Raji (cell line): ENCODE results near the gene ALOX5AP.

ENCODE experiments used
- POLR2A ChIP-seq: IDR thresholded peaks from 2 replicates; pipeline ENCODE4 v1.6.1; 2011; ENCODE audit warnings: low read depth, low read length, control low read depth; ENCODE audit not compliant: insufficient read depth

ALOX5AP gene

GRCh38 chr13:30762643-30763042 is 27.3 kb downstream of the ALOX5AP start:
- no peak for TF ChIP-seq POLR2A

GRCh38 chr13:30763786-30764413 is 28.6 kb downstream of the ALOX5AP start:
- no peak for TF ChIP-seq POLR2A

GRCh38 chr13:30766231-30766630 is 30.9 kb downstream of the ALOX5AP start:
- TF ChIP-seq POLR2A: no peak

- TF ChIP-seq POLR2A: no peak
Measured at GRCh38 chr13:30770929-30771328, 35.6 kb downstream of the ALOX5AP start.

- no peak for TF ChIP-seq POLR2A
Measured at GRCh38 chr13:30773561-30773960, 38.2 kb downstream of the ALOX5AP start.

GRCh38 chr13:30774214-30774730 is 38.9 kb downstream of the ALOX5AP start:
- TF ChIP-seq POLR2A: no peak

DNA sequence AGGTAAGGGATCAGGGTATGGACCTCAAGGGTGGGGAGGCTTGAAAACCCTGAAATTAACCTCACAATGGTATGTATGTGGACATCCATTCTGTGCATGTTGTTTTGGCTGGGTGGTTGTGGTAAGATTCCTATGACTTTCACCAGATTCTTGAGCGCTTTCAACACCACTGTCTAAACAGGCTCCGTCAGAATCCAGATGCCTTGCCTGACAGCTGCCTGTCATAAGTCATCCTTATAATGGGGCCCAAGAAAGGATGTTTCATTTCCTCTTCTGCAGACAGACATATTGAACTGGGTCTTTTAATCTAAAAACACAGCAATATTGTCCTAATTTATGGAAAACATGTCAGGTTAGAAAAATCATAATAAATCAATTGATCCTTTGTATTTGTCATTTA is 41.3 kb downstream of the ALOX5AP start:
- no peak for TF ChIP-seq POLR2A

GRCh38 chr13:30779016-30779415 is 43.7 kb downstream of the ALOX5AP start:
- TF ChIP-seq POLR2A: no peak

GRCh38 chr13:30779608-30780007 is 44.3 kb downstream of the ALOX5AP start:
- no peak for TF ChIP-seq POLR2A

GRCh38 chr13:30780338-30780981 is 45.1 kb downstream of the ALOX5AP start:
- no peak for TF ChIP-seq POLR2A

GRCh38 chr13:30785191-30785850 is 50.0 kb downstream of the ALOX5AP start:
- no peak for TF ChIP-seq POLR2A

DNA sequence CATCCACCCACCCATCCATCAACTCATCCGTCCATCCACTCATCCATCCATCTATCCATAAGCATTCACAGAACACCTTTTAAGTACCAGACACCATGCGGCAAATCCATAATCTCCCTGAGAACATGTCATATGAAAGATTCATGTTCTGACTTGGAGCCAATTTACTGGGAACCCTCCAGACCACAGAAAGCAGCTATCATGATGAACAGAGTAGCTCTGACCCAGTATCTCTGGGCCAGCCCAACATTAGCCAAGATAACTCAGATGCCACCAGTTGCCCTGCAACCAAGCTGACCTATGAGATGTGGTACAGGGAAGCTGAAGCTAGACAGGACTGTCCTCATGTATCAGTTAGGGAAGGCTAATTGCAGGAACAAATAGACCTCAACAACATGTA is 51.3 kb downstream of the ALOX5AP start:
- no peak for TF ChIP-seq POLR2A

DNA sequence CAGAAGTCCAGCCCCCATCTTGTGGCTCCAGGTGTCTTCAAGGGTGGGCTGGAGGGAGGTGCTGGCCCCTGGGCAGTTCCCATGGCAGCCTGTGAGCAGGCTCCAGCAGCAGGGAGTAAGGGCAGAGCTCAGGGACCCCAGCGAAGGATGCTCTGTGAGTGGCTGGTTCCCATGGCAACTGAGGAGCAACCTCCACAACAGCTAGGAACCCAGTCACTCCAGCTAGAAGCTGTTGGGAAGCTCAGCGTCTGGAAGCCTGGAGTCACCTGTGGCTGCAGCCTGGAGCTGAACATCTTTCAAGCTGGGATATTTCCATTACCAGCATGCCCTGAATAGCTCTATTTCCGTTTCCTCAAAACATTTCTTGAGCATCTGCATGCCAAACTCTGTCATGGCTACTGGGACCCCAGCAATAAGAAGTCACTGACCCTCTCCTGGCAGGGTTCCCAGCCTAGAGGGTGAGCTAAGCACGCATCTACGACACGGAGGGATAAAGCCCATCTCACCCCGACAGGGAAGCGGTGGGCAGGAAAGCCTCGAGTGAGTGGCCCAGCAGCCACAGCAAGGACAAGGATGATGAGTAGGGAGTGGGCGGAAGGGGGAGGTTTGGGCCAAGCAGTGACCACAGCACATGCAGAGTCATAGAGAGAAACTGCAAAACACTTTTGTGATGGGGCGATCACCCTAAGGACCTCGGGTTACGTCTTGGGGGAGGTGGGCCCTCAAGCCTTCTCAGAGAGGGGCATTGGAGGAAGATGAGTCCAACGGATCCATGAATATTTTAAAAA is 52.6 kb downstream of the ALOX5AP start:
- no peak for TF ChIP-seq POLR2A

DNA sequence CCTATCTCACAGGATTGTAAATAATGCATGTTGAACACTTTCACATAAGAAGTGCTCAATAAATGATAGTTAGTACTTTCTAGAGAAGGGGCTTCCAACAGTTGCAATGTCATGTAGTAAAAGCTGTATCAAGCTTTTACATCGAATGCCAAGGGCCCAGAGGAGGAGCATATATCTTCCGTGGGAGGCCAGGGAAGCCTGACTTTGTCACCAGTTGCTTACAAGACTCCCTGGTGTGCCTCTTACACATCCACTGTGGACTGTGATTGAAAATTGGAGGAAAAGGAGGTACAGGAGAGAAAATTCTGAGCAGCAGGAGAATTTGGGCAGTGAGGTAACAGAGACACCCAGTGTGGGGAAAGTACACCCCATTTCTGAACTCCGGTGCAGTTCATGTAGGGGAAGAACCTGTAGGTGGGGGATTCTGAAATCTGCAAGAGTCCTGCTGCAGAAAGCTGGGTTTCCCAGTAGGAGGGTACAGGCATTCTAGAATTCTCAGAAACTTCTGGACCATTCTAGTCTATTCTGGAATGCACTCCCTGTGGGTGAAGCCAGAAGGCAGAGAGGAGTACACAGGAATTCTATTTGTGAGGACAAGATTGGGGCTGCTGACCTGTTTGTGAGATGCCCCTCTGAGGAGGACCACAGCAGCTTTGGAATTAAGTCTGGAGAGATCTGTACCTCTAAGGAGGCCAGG is 54.0 kb downstream of the ALOX5AP start:
- TF ChIP-seq POLR2A: no peak

- TF ChIP-seq POLR2A: no peak
Measured at GRCh38 chr13:30790592-30790991, 55.2 kb downstream of the ALOX5AP start.
